HFF-Myc (cell line): ENCODE measurements around the gene GPHN.
A peak's percentile ranks its signal among the peaks of the same experiment; 100 is the strongest.

Experiments
- DNase-seq: peaks from one replicate; pipeline ENCODE4 v3.0.0-alpha.2; 2011; ENCODE audit warnings: low read depth; ENCODE audit errors: extremely low read depth
- H3K4me3 ChIP-seq: replicated peaks from 2 replicates; pipeline ENCODE4 v1.5.1; 2011; ENCODE audit warnings: low read depth, mild to moderate bottlenecking, control low read depth, low read length
- TF ChIP-seq, protein P1 (sequence below): IDR thresholded peaks from 2 replicates; pipeline ENCODE4 v1.5.1; 2012; ENCODE audit warnings: mild to moderate bottlenecking, low read depth, low read length, control low read depth; ENCODE audit errors: missing control alignments

GPHN gene

DNA sequence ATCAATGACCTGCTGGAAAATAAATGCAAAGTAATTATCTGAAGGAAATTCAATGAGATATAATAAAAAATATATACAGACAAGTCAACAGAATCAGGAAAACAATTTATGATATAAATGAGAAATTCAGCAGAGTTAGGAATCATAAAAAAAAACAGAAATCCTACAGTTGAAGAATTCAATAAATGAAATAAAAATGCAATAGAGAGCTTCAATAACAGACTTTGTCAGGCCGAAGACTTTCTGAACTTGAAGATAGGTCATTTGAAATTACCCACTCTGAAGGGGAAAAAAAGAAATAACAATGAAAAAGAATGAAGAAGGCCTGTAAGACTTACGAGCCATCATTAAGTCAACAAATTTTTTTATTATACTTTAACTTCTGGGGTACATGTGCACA is 665.8 kb downstream of the GPHN start:
- TF ChIP-seq, protein P1, sequence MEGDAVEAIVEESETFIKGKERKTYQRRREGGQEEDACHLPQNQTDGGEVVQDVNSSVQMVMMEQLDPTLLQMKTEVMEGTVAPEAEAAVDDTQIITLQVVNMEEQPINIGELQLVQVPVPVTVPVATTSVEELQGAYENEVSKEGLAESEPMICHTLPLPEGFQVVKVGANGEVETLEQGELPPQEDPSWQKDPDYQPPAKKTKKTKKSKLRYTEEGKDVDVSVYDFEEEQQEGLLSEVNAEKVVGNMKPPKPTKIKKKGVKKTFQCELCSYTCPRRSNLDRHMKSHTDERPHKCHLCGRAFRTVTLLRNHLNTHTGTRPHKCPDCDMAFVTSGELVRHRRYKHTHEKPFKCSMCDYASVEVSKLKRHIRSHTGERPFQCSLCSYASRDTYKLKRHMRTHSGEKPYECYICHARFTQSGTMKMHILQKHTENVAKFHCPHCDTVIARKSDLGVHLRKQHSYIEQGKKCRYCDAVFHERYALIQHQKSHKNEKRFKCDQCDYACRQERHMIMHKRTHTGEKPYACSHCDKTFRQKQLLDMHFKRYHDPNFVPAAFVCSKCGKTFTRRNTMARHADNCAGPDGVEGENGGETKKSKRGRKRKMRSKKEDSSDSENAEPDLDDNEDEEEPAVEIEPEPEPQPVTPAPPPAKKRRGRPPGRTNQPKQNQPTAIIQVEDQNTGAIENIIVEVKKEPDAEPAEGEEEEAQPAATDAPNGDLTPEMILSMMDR, result no peak
- DNase-seq, result no peak
- no peak overlapping the region for H3K4me3 ChIP-seq

DNA sequence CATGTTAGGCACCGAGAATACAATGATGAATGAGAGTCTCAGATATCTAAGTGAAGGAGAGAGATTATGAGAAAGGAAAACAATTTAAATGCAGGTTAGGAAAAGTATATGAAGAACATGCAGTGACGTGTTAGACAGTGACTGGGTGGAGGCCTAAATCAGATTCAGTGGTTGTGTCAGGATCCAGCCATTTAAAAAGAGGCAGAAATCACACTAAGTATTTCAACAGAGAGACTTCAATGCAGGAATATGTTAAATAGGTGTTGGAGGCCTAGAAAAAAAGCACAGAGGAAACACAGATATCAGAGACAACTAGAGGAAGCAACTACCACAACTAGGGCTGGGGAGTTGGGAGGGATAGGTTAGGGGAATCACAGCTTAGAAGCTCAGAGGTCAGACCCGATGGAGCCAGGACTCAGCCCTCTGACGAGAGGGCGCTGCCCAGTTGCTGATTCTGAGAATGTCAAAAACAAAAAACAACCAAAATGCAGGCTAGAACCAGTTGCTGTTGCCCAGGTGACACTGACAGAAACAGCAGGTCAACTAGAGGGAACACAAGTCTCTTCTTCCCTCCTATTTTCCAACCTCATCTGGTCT is 678.3 kb downstream of the GPHN start:
- H3K4me3 ChIP-seq, result no peak overlapping the region
- TF ChIP-seq, protein P1, result no peak
- no peak for DNase-seq

DNA sequence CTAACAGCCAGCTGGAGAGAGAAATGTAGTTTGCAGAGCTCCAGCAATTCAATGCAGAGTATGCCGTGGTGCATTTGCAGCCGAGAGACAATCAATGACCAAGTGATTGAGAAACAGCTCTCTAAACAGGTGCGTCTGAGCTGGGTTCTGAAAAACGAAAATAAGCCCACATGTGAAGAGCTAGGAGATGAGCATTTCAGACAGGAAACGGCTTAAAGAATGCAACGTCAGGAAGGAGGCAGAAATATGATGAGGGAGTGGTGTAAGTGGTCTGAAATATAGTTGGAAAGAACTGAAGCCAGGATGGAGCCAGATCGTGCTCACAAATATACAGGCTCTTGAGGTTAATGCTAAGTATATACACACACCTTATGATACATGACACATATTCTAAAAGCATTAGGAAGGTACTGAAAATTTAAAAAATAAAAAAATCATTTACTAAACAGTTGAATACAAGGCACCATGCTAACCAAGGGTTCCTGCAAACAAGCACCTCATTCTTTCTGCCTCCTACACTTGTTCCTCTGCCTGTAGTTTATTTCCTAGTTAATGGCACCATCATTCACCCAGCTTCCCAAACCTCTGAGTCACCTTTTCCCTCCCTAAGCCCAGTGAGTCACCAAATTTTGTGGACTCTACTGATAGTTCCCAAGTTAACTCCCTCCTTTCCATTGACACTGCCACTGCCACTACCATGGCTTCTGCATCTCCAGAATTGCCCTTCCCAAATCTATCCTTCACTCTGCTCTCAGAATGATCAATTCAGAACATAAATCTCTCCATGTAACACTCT is 679.0 kb downstream of the GPHN start:
- no peak overlapping the region for H3K4me3 ChIP-seq
- peak; percentile 62 for DNase-seq
- TF ChIP-seq, protein P1, result no peak

DNA sequence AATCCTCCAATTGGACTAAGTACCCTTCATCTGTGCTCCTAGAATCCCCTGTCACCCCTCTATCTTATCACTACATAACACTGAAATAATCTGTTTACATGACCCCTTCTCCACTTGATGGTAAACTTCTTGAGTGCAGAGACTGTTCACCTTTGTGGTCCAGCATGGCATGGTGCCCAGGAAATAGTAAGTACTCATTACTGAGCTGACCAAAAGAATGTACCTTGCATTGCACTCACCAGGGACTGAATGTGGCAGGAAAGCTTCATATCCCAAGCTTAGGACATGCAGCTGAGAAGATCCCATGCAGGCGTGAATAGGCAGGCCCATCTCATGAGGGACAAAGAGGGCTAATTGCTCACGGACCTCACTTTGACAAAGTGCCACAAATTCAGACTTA is 679.9 kb downstream of the GPHN start:
- peak; percentile 25 for DNase-seq
- TF ChIP-seq, protein P1, result no peak
- H3K4me3 ChIP-seq, result no peak overlapping the region

DNA sequence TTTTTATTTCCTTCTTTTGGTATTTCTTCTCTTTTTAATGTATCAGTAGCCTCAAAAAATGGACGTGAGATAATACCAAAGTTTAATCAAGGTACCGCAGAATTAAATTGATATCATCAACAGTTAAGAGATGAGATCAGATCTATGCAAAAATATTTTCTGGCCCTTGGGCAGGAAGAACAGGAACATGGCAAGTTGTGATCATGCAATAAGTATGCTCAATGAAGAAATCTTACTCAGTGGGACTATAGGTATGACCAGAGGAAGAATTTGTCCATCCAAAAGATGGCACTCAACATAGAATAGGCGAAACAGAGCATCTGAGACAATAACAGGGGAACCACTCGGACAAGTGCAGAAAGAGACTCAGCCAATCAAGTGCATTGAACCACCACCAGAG is 680.4 kb downstream of the GPHN start:
- TF ChIP-seq, protein P1, result no peak
- no peak for DNase-seq
- no peak overlapping the region for H3K4me3 ChIP-seq

DNA sequence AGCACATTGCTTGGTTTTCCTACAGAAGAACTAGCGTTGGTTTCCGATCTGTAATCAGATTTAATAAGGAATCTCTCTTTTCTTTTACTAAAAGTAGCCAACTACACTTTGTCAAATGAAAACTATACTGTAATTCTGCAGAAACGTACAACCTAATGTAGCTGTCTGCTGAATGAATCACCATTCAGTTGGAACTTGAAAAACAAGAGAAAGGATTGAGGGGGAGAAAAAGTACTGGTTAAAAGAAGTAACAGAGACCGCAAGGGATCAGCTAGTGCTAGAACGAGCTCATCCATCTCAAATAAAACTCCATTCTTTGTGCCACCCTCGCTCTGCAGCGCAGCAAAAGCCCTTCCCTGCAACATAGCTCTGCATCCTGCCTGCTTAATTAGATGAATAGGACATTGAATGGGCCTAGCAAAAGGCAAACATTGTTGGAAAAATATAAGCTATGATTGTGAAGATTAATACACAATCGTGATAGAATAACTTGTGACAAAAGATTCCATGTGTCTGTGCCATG is 683.9 kb downstream of the GPHN start:
- no peak overlapping the region for H3K4me3 ChIP-seq
- no peak for DNase-seq
- TF ChIP-seq, protein P1, result no peak
